GM23248 (cell line): Measurements from ENCODE around the gene TWF2.

Experiments
- EZH2 ChIP-seq: fragments of 200-600 bp; sonication (generic); IDR thresholded peaks from 2 replicates; pipeline ENCODE4 v1.6.1; 2018; ENCODE audit warnings: antibody characterized with exemption, mild to moderate bottlenecking; ENCODE audit not compliant: insufficient read depth, poor library complexity, severe bottlenecking
- EZH2phosphoT487 ChIP-seq: fragments of 200-600 bp; sonication (generic); IDR thresholded peaks from 2 replicates; pipeline ENCODE4 v1.6.1; 2018; ENCODE audit warnings: antibody characterized with exemption, moderate library complexity, mild to moderate bottlenecking, low read depth; ENCODE audit not compliant: insufficient read depth

GRCh38 chr3:52279596-52279995 lies 40.6 kb upstream of the TWF2 start:
- TF ChIP-seq EZH2, result no peak
- TF ChIP-seq EZH2phosphoT487, result no peak
